C4-2B (cell line): ENCODE measurements around the gene VPS54.
A peak's percentile ranks its signal among the peaks of the same experiment; 100 is the strongest.
"Not testable (repeated sequence)": the region's sequence is repeated elsewhere in the genome, so short reads cannot be mapped to it uniquely, and the experiment has no call there.

Experiments used
- H3K27ac ChIP-seq: fragments of 450-650 bp; 2 replicates; pipeline ENCODE4 v1.5.1; 2017
- ZFX ChIP-seq: fragments of 450-650 bp; IDR thresholded peaks from 2 replicates; pipeline ENCODE4 v1.6.1; 2017
- TF ChIP-seq, protein P1 (sequence below): fragments of 450-650 bp; conservative IDR thresholded peaks from 2 replicates; pipeline ENCODE4 v1.5.1; 2017; ENCODE audit warnings: mild to moderate bottlenecking

The VPS54 gene

GRCh38 chr2:64000630-64001381 is 18.4 kb downstream of the VPS54 start:
- no peak for TF ChIP-seq ZFX
- TF ChIP-seq, protein P1, sequence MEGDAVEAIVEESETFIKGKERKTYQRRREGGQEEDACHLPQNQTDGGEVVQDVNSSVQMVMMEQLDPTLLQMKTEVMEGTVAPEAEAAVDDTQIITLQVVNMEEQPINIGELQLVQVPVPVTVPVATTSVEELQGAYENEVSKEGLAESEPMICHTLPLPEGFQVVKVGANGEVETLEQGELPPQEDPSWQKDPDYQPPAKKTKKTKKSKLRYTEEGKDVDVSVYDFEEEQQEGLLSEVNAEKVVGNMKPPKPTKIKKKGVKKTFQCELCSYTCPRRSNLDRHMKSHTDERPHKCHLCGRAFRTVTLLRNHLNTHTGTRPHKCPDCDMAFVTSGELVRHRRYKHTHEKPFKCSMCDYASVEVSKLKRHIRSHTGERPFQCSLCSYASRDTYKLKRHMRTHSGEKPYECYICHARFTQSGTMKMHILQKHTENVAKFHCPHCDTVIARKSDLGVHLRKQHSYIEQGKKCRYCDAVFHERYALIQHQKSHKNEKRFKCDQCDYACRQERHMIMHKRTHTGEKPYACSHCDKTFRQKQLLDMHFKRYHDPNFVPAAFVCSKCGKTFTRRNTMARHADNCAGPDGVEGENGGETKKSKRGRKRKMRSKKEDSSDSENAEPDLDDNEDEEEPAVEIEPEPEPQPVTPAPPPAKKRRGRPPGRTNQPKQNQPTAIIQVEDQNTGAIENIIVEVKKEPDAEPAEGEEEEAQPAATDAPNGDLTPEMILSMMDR = no peak; the same call in 1 of the 2 replicates
- H3K27ac ChIP-seq = no peak overlapping the region

DNA sequence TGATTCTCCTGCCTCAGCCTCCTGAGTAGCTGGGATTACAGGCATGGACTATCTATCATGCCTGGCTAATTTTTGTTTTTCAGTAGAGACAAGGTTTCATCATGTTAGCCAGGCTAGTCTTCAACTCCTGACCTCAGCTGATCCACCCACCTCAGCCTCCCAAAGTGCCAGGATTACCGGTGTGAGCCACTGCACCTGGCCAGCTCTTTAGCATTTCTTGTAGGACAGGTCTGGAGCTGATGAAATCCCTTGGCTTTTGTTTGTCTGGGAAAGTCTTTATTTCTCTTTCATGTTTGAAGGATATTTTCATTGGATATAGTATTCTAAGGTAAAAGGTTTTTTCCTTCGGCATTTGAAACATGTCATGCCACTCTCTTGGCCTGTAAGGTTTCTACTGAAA is 20.2 kb downstream of the VPS54 start:
- TF ChIP-seq ZFX = no peak
- TF ChIP-seq, protein P1 = no peak
- H3K27ac ChIP-seq = no peak overlapping the region

- H3K27ac ChIP-seq = not testable (repeated sequence)
Measured at GRCh38 chr2:63996582-63997198, 22.5 kb downstream of the VPS54 start.

DNA sequence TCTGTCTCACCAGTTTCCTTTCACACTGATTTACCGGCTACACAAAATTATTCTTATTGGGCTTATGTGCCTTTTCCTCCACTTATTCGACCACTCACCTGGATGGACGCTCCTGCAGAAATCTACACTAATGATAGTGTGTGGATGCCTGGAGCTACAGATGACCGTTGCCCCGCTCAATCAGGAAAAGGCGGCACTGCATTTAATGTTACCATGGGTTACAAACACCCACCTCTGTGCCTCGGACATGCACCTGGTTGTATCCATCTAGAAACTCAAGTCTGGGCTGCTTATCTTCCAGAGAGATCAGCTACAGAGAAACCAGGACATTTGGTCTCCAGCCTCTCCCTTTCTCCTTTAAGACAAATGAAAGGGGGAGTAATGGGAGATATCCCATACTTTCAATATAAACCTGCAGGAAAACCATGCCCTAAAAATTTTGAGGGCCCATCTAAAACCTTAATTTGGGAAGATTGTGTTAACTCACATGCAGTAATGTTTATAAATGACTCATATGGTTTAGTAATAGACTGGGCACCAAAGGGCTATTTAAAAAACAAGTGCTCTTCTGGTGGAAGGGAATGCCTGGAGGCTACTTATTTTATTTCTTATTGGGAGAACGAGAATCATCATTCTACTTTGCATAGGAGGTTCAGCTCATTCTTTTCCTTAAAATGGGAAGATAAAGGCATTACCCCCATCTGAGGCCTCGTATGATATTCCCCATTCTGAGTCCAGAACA is 24.7 kb downstream of the VPS54 start:
- H3K27ac ChIP-seq = not testable (repeated sequence)

- TF ChIP-seq, protein P1 = no peak
- no peak for TF ChIP-seq ZFX
Measured at GRCh38 chr2:63993871-63994270, 25.4 kb downstream of the VPS54 start.

DNA sequence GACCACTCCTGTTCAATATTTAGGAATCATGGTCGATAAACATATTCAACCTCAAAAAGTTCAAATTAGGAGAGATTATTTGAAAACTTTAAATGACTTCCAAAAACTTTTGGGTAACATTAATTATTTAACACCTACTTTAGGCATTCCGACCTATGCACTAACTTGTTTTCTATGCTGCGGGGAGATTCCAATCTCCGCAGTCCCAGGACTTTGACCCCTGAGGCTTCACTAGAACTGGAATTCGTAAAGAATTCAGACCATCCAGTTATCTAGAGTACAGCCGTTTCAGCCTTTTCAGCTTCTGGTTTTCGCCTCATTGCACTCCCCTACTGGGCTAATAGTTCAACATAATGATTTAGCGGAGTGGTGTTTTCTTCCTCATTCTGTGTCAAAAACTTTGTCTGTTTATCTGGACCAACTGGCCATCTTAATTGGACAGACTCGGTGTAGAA is 26.1 kb downstream of the VPS54 start:
- H3K27ac ChIP-seq = not testable (repeated sequence)

More at GRCh38 chr2:63993871-63994270, 25.4 kb downstream of the VPS54 start:
- H3K27ac ChIP-seq = no peak overlapping the region

GRCh38 chr2:63992061-63992685 is 27.1 kb downstream of the VPS54 start:
- H3K27ac ChIP-seq = peak overlapping the region; percentile 70
- TF ChIP-seq, protein P1 = no peak
- no peak for TF ChIP-seq ZFX

DNA sequence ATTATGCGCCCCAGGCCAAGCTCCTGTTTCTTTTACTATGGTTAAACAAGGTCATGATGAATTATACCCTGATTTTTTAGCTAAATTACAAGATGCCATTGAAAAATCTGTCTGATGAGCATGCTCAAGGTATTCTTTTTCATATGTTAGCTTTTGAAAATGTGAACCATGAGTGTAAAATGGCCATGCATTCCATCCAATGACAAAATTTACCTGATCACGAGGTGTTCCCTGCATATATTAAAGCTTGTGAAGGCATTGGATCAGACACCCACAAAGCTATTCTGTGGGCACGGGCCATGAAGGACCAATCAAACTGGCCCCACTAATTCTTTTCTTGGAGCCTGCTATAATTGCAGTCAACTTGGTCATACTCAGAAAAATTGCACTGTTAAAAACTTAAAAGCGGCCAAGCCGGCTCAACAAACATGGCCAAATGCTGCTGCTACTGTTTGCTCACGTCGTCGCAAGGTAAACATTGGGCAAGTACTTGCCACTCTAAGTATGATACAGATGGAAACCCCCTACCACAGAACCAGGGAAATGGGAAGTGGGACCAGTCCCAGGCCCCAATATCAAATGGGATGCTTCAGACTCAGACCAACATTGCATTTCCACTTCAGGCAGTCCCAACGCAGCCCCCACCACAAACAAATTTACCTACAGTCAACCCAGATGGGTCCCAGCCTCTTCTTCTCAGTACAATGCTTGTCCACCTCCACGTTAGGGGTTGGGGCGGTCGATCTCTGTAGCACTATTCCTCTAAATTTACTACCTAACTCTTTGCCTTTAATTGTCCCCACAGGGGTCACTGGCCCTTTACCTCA is 27.8 kb downstream of the VPS54 start:
- peak overlapping the region; percentile 70 for H3K27ac ChIP-seq

- no peak overlapping the region for H3K27ac ChIP-seq
- TF ChIP-seq, protein P1 = no peak
- TF ChIP-seq ZFX = no peak
Measured at GRCh38 chr2:63990072-63990471, 29.2 kb downstream of the VPS54 start.

DNA sequence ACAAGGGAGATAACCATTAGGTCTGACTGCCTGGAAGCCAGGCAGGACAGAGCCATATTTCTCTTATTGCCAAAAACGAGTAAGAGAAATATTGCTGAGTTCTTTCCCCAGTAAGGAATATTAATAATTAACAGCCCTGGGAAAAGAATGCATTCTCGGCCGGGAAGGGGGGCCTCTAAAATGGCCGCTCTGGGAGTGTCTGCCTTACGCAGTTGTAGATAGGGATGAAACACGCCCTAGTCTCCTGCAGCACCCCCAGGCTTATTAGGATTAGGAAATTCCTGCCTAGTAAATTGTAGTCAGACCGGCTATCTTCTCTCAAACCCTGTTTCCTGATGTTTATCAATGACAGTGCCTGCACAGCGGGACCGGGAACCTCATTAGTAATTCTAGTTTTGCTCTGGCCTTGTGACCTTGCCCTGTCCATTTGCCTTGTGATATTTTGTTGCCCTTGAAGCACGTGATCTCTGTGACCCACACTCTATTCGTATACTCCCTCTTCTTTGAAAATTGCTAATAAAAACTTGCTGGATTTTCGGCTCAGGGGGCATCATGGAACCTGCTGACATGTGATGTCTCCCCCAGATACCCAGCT is 30.3 kb downstream of the VPS54 start:
- H3K27ac ChIP-seq = not testable (repeated sequence)
